IMR-90 (cell line): Measurements from ENCODE around the gene SFTPD.

Experiments used
- BHLHE40 ChIP-seq: fragments of 150-350 bp; IDR thresholded peaks from 2 replicates; pipeline ENCODE4 v1.6.1; 2016; ENCODE audit warnings: mild to moderate bottlenecking, low read depth, low read length
- CEBPB ChIP-seq: IDR thresholded peaks from 2 replicates; pipeline ENCODE4 v1.6.1; 2012; ENCODE audit warnings: low read depth, low read length, improper control_type of control experiment
- CTCF ChIP-seq: conservative IDR thresholded peaks from 2 replicates; pipeline ENCODE4 v1.5.1; 2012; ENCODE audit warnings: mild to moderate bottlenecking, low read depth, low read length, improper control_type of control experiment
- ELK1 ChIP-seq: fragments of 150-350 bp; IDR thresholded peaks from 2 replicates; pipeline ENCODE4 v1.6.1; 2016; ENCODE audit warnings: low read depth, mild to moderate bottlenecking, low read length, moderate library complexity, borderline replicate concordance
- MAZ ChIP-seq: IDR thresholded peaks from 2 replicates; pipeline ENCODE4 v1.6.1; 2012; ENCODE audit warnings: low read depth, mild to moderate bottlenecking, low read length, improper control_type of control experiment, moderate library complexity, borderline replicate concordance
- MXI1 ChIP-seq: IDR thresholded peaks from 2 replicates; pipeline ENCODE4 v1.6.1; 2012; ENCODE audit warnings: low read depth, mild to moderate bottlenecking, low read length, moderate library complexity, borderline replicate concordance
- POLR2A ChIP-seq: IDR thresholded peaks from 2 replicates; pipeline ENCODE4 v1.6.1; 2012; ENCODE audit warnings: mild to moderate bottlenecking, low read depth, low read length
- RAD21 ChIP-seq: IDR thresholded peaks from 2 replicates; pipeline ENCODE4 v1.6.1; 2012; ENCODE audit warnings: low read length, improper control_type of control experiment
- RFX5 ChIP-seq: IDR thresholded peaks from 2 replicates; pipeline ENCODE4 v1.8.0; 2012; ENCODE audit warnings: low read depth, mild to moderate bottlenecking, low read length, moderate library complexity
- SMC3 ChIP-seq: fragments of 150-350 bp; IDR thresholded peaks from 2 replicates; pipeline ENCODE4 v1.6.1; 2016; ENCODE audit warnings: low read depth, mild to moderate bottlenecking, antibody characterized with exemption, low read length, moderate library complexity
- TF ChIP-seq, protein P1 (sequence below): fragments of 150-350 bp; IDR thresholded peaks from 2 replicates; pipeline ENCODE4 v1.6.1; 2017; ENCODE audit warnings: mild to moderate bottlenecking, antibody characterized with exemption, low read length, low read depth

DNA sequence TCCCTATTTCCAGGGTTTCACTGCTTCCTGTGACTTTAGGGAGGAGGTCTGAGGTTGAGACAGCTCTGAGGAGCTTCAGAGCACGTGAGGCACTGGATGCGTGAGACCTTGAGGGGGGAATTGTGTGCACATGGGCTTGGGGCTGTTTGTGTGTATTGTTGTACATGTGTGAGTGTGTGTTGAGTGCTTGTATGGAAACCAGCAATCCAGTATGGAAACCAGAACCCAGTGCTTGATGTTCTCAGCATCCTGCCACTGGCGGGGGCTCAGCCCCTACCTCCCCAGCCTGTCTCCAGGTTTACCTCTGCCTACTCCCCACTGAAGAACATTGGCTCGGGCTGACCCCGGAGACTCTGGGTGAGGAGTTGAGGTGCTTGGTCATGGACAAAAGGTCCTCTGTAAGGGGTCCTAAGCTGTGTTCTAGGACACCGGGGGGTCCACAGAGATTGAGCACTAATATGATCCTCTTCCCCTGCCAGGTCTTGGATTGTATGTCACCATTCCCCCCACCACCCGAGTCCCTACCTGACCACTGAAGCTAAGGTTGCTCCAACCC, 20.8 kb downstream of the SFTPD start:
- TF ChIP-seq CTCF = no peak
- TF ChIP-seq RFX5 = no peak
- TF ChIP-seq MXI1 = no peak
- no peak for TF ChIP-seq CEBPB
- TF ChIP-seq, protein P1, sequence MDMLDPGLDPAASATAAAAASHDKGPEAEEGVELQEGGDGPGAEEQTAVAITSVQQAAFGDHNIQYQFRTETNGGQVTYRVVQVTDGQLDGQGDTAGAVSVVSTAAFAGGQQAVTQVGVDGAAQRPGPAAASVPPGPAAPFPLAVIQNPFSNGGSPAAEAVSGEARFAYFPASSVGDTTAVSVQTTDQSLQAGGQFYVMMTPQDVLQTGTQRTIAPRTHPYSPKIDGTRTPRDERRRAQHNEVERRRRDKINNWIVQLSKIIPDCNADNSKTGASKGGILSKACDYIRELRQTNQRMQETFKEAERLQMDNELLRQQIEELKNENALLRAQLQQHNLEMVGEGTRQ = no peak
- TF ChIP-seq SMC3 = no peak
- TF ChIP-seq POLR2A = no peak
- TF ChIP-seq BHLHE40 = no peak
- no peak for TF ChIP-seq MAZ
- TF ChIP-seq RAD21 = no peak
- TF ChIP-seq ELK1 = no peak
